DMS 273 (cell line): Measurements from ENCODE around the gene SEC22B.
"Not testable (repeated sequence)": the region's sequence is repeated elsewhere in the genome, so short reads cannot be mapped to it uniquely, and the experiment has no call there.

Experiments used
- DNase-seq: peaks from one replicate; lab custom pipeline; 2025; ENCODE audit not compliant: unreplicated experiment; lab: John Stamatoyannopoulos, UW

The SEC22B gene

DNA sequence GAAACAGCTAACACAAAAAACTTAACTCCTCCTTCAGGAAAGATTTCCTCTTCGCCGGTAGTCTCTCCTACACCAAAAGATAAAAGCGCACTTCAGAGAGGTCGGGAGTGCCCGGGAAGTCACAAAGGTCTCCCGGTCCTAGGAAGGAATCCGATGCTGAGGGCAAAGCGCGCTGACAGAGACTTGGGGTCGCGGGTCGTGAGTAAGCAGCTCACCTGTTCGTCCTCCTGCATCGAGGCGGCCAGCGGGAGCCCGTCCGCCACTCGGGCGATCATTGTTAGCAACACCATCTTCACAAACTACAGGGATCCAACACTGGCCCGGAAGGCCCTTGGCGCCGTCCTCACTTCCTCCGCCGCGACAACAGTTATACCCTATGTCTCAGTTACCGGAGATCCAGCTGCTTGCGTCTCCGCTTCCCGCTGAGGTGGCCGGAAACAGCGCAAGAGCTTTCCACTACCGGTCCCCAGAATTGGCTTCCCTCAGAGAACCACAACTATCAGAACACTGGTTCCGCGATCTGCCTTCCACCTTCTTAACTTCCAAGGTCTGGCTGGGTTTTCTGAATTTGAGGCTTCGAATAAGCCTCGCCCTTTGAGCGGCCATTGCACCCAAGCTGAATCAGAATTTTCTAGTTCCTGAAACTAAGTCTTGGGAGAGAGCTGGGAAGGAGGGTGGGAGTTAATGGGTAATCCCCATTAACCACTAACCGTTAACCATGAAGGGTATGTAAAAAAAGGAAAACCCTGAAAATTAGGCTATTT, at the start of gene SEC22B:
SEC22B (minus strand) TSS at position 429 of the 764 bp plus-strand sequence; CDS start at position 290, 139 bp downstream.
- peak; percentile 98 for DNase-seq

GRCh38 chr1:120217933-120218332, 41.6 kb upstream of the SEC22B start:
- not testable (repeated sequence) for DNase-seq

DNA sequence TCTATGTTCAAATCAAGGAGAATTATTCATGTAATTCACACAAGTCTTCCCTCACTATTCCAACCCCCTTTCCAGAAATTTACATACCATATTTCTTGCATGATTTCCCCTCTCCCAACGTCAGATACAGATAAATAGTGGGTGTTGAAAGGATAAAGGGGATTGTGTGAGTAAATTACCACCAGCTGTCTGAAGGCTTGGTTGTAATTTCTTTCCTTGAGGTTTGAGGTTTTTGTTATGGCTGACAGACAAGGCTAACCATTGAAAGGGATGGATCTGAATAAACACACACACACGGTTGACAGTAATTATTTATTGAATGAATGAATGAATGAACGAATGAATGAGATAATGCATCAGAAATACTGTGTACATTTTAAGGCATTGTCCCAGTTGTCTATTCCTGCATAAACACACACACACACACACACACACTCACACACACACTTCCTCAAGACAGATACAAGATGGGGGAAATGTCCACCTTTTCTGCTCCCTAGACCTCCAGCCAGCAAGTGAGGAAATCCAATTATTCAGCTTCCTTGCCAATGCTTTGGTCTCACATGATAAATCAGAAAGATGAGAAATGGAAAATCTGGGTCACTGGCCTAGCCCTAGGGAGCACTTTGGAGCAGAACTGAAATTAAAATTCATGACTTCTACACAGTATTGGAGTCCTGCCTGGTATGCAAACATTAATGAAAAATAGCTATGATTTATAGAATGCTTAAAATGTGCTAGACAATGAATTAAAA, 41.0 kb upstream of the SEC22B start:
- not testable (repeated sequence) for DNase-seq

DNA sequence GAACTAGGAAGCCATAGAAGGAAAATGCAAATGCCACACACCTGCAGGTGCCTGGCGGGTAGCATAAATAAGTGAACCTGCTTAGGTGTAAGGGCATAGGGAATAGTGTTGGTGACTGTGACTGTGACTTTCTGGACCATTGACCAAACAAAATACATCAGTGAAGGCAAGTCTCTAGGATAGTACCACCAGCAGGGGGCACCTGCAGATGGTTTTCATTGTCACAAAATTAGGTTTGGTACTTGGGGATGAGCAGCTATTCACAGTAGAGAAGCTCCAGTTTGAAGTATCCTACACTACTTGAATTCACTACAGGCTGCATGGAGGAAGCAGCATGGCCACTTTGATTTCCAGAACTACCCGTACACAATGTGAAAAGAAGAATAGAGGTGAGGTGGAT, 37.3 kb upstream of the SEC22B start:
- DNase-seq, result not testable (repeated sequence)

GRCh38 chr1:120210754-120211153, 34.4 kb upstream of the SEC22B start:
- not testable (repeated sequence) for DNase-seq

- DNase-seq, result peak; percentile 23
Measured at GRCh38 chr1:120196863-120197775, 20.8 kb upstream of the SEC22B start.

DNA sequence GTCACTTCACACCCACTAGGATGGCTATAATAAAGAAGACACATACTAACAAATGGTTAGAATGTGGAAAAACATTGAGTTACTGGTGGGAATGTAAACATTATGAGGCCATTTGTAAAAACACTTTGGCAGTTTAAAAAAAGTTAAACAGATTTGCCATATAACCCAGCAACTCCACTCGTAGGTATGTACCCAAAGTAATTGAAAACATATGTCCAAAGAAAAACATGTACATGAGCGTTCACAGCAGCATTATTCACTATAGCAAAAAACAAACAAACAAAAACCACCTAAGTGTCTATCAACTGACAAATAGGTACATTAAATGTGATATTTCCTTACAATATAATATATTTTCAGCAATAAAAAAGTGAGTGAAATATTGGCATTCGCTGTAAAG, 12.3 kb upstream of the SEC22B start:
- not testable (repeated sequence) for DNase-seq

DNA sequence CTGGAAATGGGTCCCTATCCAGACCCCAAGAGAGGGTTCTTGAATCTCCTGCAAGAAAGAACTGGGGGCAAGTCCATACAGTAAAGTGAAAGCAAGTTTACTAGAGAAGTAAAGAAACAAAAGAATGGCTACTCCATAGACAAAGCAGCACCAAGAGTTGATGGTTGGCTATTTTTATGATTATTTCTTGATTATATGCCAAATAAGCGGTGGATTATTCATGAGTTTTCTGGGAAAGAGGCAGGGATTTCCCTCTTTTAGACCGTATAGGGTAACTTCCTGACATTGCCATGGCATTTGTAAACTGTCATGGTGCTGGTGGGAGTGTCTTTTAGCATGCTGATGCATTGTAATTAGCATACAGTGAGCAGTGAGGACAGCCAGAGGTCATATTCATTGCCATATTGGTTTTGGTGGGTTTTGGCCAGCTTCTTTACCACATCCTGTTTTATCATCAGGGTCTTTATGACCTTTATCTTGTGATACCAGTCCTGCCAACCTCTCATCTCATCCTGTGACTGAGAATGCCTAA, 5.9 kb upstream of the SEC22B start:
- DNase-seq, result not testable (repeated sequence)

DNA sequence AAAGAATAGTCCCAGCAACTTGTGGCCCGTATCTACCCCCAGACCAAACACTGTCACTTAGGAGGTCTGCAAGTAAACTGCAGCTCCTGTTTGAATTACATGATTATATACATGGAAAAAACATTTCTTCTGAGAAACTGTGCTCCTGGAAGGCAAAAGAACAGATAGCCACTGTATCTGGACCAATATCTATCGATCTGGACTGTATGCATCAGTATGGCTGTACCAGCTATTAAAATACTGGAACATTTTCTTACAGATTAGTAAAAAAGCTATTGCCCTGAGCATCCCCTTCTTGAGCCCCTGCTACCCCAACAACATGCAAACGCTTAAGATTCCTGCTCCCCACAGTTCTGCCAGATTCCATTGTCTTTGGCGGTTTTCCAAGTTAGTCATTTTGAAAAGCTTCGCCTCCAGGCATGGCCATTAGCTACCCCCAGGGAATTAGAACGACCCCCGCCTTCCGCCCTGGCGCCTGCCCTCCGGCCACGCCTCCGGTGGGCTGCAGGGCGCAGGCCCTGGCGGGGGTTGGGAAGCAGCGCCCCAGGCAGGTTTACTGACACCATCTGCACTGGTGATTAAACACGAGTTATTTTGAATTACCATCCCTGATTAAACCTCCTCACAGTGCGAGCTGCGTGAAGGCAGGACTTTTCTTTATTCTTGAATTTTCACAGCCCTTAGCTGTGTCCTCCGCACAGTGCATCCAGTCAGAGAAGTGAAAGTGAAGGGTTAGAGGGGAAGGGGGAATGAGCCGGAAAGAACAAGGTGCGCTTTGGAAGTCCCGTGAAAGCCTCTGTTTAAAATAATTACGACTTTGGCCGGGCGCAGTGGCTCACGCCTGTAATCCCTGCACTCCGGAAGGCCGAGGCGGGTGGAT, 3.7 kb upstream of the SEC22B start:
- DNase-seq, result peak; percentile 73

- DNase-seq, result peak; percentile 41
Measured at GRCh38 chr1:120178799-120179756, 2.8 kb upstream of the SEC22B start.

GRCh38 chr1:120178058-120178457, 1.7 kb upstream of the SEC22B start:
- not testable (repeated sequence) for DNase-seq

- peak; percentile 47 for DNase-seq
Measured at GRCh38 chr1:120175688-120176087, 632 bp downstream of the SEC22B start.

DNA sequence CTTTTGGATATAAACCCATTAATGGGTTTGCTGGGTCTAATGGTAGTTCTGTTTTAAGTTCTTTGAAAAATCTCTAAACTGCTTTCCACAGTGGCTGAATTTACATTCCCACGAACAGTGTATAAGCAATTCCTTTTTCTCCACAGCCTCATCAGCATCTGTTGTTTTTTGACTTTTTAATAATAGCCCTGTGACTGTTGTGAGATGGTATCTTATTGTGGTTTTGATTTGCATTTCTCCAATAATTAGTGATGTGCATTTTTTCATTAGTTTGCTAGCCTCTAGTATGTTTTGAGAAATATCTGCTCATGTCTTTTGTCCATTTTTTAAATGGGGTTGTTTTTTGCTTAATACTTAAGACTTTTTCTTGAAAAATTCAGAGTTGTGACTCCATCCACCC, 11.6 kb downstream of the SEC22B start:
- not testable (repeated sequence) for DNase-seq

DNA sequence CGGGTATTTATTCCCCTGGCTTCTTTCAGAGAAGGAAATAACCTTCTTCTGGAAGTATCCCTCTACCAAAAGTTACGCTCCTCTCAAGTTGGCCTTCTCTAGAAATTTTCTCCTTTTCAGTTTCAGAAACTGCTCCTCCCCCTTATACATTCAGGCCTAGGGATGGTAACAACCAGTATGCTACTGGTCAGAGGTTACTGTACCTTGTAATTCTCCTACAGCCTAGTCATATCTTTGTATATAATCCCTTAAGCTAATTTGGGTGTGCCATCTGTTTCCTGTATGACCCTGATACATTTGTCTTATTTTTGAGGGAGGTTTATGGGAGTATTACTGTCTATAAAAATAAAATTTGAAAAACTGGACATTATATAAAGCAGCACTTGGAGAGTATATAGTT, 14.3 kb downstream of the SEC22B start:
- DNase-seq, result not testable (repeated sequence)

DNA sequence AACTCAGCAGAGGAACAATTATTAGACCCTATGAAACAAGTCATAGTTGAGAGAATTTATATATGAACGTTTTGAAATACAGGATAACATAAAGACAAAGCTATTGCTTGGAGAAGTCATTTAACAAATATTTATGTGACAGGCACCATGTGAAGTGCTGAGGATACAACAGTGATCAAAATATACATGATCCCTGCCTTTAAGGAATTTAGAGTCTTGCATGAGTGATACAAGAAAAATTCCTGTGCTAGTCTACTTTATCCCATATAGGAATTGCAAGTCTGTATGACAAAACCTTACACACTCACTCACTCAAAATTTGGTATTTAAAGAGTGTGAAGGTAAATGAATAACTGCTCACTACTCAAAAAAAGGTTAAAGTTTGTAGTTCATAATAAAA, 17.8 kb downstream of the SEC22B start:
- DNase-seq, result not testable (repeated sequence)

DNA sequence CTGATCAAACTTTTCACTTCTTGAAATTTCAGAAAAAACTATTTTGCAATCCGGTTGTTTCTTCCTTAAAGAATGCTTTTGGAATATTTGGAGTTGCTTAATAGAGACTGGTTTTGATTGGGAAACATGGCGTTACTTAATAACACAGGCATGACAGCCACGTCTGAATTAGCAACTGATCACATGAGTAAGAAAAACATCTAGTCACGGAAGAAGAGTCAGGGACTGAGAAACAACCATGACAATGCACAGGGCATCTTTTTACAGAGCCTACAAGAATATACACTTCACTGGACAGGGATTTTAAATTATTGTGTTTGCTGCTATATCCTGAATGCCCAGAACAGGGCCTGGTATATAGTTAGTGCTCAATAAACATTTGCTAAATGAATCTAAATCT, 18.2 kb downstream of the SEC22B start:
- DNase-seq, result not testable (repeated sequence)

DNA sequence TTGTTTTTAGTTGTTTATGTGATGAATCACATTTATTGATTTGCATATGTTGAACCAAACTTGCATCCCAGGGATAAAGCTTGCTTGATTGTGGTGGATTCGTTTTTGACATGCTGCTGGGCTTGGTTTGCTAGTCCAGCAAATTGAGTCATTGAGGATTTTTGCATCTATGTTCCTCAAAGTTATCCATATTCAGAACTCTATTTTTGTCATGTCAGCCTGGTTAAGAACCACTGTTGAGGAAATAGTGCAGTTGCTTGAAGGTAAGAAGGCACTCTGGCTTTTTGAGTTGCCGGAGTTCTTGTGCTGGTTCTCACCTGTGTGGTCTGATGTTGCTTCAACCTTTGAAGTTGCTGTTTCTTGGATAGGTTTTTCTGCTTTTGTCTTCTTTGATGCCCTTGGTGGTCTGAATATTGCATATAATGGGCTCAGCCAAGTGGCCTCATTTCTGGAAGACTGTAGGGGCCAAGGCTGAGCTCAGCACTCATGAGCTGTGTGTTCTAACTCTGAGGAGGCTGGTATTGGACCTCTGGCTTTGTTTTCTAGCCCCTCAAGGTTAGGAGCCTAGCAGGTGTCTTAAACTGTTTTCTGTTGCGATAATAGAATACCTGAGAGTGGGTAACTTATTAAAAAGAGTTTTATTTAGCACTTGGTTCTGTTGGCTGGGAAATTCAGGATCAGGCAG, 26.0 kb downstream of the SEC22B start:
- not testable (repeated sequence) for DNase-seq

- DNase-seq, result not testable (repeated sequence)
Measured at GRCh38 chr1:120149420-120150059, 26.8 kb downstream of the SEC22B start.
